HL-60/S4 treated with retinoic acid at 250 ng/mL for 4 days and 3 days (cell line): ENCODE data around the gene ITPRIP.

Source experiments
- in situ Hi-C: fragments of 300-500 bp; cut with MboI; formaldehyde crosslinking; loops from 2 replicates; pipeline ENCODE4 v1.7.0; 2022; ENCODE audit warnings: low sequenced_read_pairs

The ITPRIP gene

GRCh38 chr10:104326991-104327610, 11.2 kb downstream of the ITPRIP start:
- in situ Hi-C loops, result no loop called here

GRCh38 chr10:104325436-104326435, 12.5 kb downstream of the ITPRIP start:
- in situ Hi-C loops, result no loop called here

GRCh38 chr10:104324931-104325330, 13.3 kb downstream of the ITPRIP start:
- in situ Hi-C loops, result no loop called here

- in situ Hi-C loops, result no loop called here
These were observed 14.0 kb downstream of the ITPRIP start for GRCh38 chr10:104324221-104324686.

GRCh38 chr10:104323760-104324201, 14.5 kb downstream of the ITPRIP start:
- in situ Hi-C loops, result no loop called here

- in situ Hi-C loops, result no loop called here
These were observed 15.2 kb downstream of the ITPRIP start for GRCh38 chr10:104323085-104323484.

- in situ Hi-C loops, result no loop called here
These were observed 15.9 kb downstream of the ITPRIP start for GRCh38 chr10:104322416-104322782.

GRCh38 chr10:104321725-104322415, 16.4 kb downstream of the ITPRIP start:
- in situ Hi-C loops, result no loop called here

- in situ Hi-C loops, result no loop called here
These were observed 17.0 kb downstream of the ITPRIP start for GRCh38 chr10:104321226-104321625.

- in situ Hi-C loops, result no loop called here
These were observed 19.2 kb downstream of the ITPRIP start for GRCh38 chr10:104318810-104319741.

- in situ Hi-C loops, result no loop called here
These were observed 19.9 kb downstream of the ITPRIP start for GRCh38 chr10:104318326-104318725.

- in situ Hi-C loops, result no loop called here
These were observed 20.5 kb downstream of the ITPRIP start for GRCh38 chr10:104317726-104318299.

- in situ Hi-C loops, result no loop called here
These were observed 21.0 kb downstream of the ITPRIP start for GRCh38 chr10:104317269-104317710.

GRCh38 chr10:104316321-104317099, 21.8 kb downstream of the ITPRIP start:
- in situ Hi-C loops, result no loop called here

GRCh38 chr10:104315486-104315921, 22.8 kb downstream of the ITPRIP start:
- in situ Hi-C loops, result no loop called here

GRCh38 chr10:104314591-104315485, 23.4 kb downstream of the ITPRIP start:
- in situ Hi-C loops, result no loop called here

- in situ Hi-C loops, result no loop called here
These were observed 27.0 kb downstream of the ITPRIP start for GRCh38 chr10:104311184-104311720.
